H9 (cell line): ENCODE measurements around the gene ZNF821. TPM values are rescaled to one million over a fixed set of nuclear protein-coding genes. Genes with fewer than 3 reads are reported as not detected.

ENCODE experiments used
- DNase-seq: peaks from one replicate; pipeline ENCODE4 v3.0.0-alpha.2; 2017
- H2AFZ ChIP-seq: one replicate; pipeline ENCODE4 v1.6.1; 2013; ENCODE audit warnings: mild to moderate bottlenecking, low read length, control low read depth, moderate library complexity
- H2AK5ac ChIP-seq: 2 replicates; pipeline ENCODE4 v1.6.1; 2013; ENCODE audit warnings: low read length, control low read depth, mixed read lengths; ENCODE audit not compliant: insufficient read length
- H2BK120ac ChIP-seq: one replicate; pipeline ENCODE4 v1.6.1; 2013; ENCODE audit warnings: low read depth, mild to moderate bottlenecking, low read length, control low read depth, inconsistent platforms; ENCODE audit not compliant: poor library complexity, severe bottlenecking
- H2BK12ac ChIP-seq: 2 replicates; pipeline ENCODE4 v1.6.1; 2013; ENCODE audit warnings: low read length, control low read depth, mixed read lengths, low read depth; ENCODE audit not compliant: insufficient read length
- H2BK15ac ChIP-seq: 2 replicates; pipeline ENCODE4 v1.6.1; 2013; ENCODE audit warnings: low read depth, low read length, control low read depth
- H2BK20ac ChIP-seq: one replicate; pipeline ENCODE4 v1.6.1; 2013; ENCODE audit warnings: low read depth, mild to moderate bottlenecking, low read length, control low read depth, inconsistent platforms; ENCODE audit not compliant: poor library complexity, severe bottlenecking
- H2BK5ac ChIP-seq: 2 replicates; pipeline ENCODE4 v1.6.1; 2013; ENCODE audit warnings: low read length, control low read depth, mixed read lengths; ENCODE audit not compliant: insufficient read length
- H3K14ac ChIP-seq: 2 replicates; pipeline ENCODE4 v1.6.1; 2013; ENCODE audit warnings: low read length, control low read depth; ENCODE audit not compliant: insufficient read depth
- H3K18ac ChIP-seq: 2 replicates; pipeline ENCODE4 v1.6.1; 2013; ENCODE audit warnings: low read depth, mild to moderate bottlenecking, mixed read lengths, low read length, control low read depth; ENCODE audit not compliant: insufficient read length
- H3K23ac ChIP-seq: 2 replicates; pipeline ENCODE4 v1.6.1; 2013; ENCODE audit warnings: low read length, control low read depth, mixed read lengths, low read depth; ENCODE audit not compliant: insufficient read length
- H3K23me2 ChIP-seq: 2 replicates; pipeline ENCODE4 v1.6.1; 2013; ENCODE audit warnings: low read depth, mild to moderate bottlenecking, mixed read lengths, low read length, control low read depth; ENCODE audit not compliant: insufficient read length, poor library complexity, severe bottlenecking
- H3K27ac ChIP-seq: 2 replicates; pipeline ENCODE4 v1.5.1; 2013; ENCODE audit warnings: low read length, control low read depth, mixed read lengths, low read depth; ENCODE audit not compliant: insufficient read length
- H3K27me3 ChIP-seq: 2 replicates; pipeline ENCODE4 v1.6.1; 2013; ENCODE audit warnings: low read length, control low read depth, inconsistent platforms; ENCODE audit not compliant: insufficient read depth
- H3K4ac ChIP-seq: 2 replicates; pipeline ENCODE4 v1.6.1; 2013; ENCODE audit warnings: low read depth, mild to moderate bottlenecking, control low read depth, inconsistent platforms, low read length, moderate library complexity
- H3K4me1 ChIP-seq: 2 replicates; pipeline ENCODE4 v1.6.1; 2013; ENCODE audit warnings: low read length, control low read depth, inconsistent platforms; ENCODE audit not compliant: insufficient read depth
- H3K4me2 ChIP-seq: 2 replicates; pipeline ENCODE4 v1.6.1; 2013; ENCODE audit warnings: low read length, control low read depth, mixed read lengths; ENCODE audit not compliant: insufficient read length, insufficient read depth
- H3K56ac ChIP-seq: 2 replicates; pipeline ENCODE4 v1.6.1; 2013; ENCODE audit warnings: low read depth, mild to moderate bottlenecking, mixed read lengths, low read length, control low read depth; ENCODE audit not compliant: insufficient read length
- H3K79me1 ChIP-seq: 2 replicates; pipeline ENCODE4 v1.6.1; 2013; ENCODE audit warnings: low read depth, mild to moderate bottlenecking, moderate library complexity, low read length, control low read depth, inconsistent platforms; ENCODE audit not compliant: insufficient read depth, poor library complexity, severe bottlenecking
- H3K79me2 ChIP-seq: 2 replicates; pipeline ENCODE4 v1.6.1; 2013; ENCODE audit warnings: low read length, control low read depth, inconsistent platforms; ENCODE audit not compliant: insufficient read depth
- H3K9ac ChIP-seq: 2 replicates; pipeline ENCODE4 v1.6.1; 2013; ENCODE audit warnings: low read length, control low read depth, mixed read lengths; ENCODE audit not compliant: insufficient read length; ENCODE audit errors: extremely low read depth
- H3K9me3 ChIP-seq: one replicate; pipeline ENCODE4 v1.6.1; 2013; ENCODE audit warnings: low read depth, low read length, inconsistent platforms; ENCODE audit not compliant: control insufficient read depth
- H3T11ph ChIP-seq: one replicate; pipeline ENCODE4 v1.6.1; 2013; ENCODE audit warnings: mild to moderate bottlenecking, low read length, control low read depth, inconsistent platforms
- H4K20me1 ChIP-seq: one replicate; pipeline ENCODE4 v1.6.1; 2013; ENCODE audit not compliant: control insufficient read depth, insufficient read length, insufficient read depth
- H4K5ac ChIP-seq: 2 replicates; pipeline ENCODE4 v1.6.1; 2013; ENCODE audit warnings: low read depth, mild to moderate bottlenecking, mixed read lengths, low read length, control low read depth; ENCODE audit not compliant: insufficient read length
- H4K8ac ChIP-seq: replicated peaks from 2 replicates; pipeline ENCODE4 v1.6.1; 2013; ENCODE audit warnings: low read length, control low read depth, mixed read lengths, low read depth; ENCODE audit not compliant: insufficient read length
- H4K91ac ChIP-seq: 2 replicates; pipeline ENCODE4 v1.6.1; 2013; ENCODE audit warnings: low read depth, mild to moderate bottlenecking, moderate library complexity, mixed read lengths, low read length, control low read depth; ENCODE audit not compliant: insufficient read length
- H3K27ac Mint-ChIP-seq, 3 experiments: 2 replicates in 2 of 3; 3 replicates in 1 of 3; pipeline ENCODE4 v1.8.0; 2020 to 2021; ENCODE audit warnings: mixed read lengths in 3 of 3, mild to moderate bottlenecking in 1 of 3, moderate library complexity in 1 of 3
- H3K27me3 Mint-ChIP-seq: 2 replicates; pipeline ENCODE4 v1.8.0; 2021; ENCODE audit warnings: low read depth, mild to moderate bottlenecking, moderate library complexity, mixed read lengths
- H3K36me3 Mint-ChIP-seq, 3 experiments: 2 replicates in 2 of 3; 3 replicates in 1 of 3; pipeline ENCODE4 v1.8.0; 2020 to 2021; ENCODE audit warnings: low read depth in 3 of 3, mixed read lengths in 3 of 3; ENCODE audit not compliant: insufficient read depth in 1 of 3
- H3K4me1 Mint-ChIP-seq, 2 experiments: 2 replicates each; pipeline ENCODE4 v1.8.0; 2020; ENCODE audit warnings: mixed read lengths in 2 of 2
- H3K4me3 Mint-ChIP-seq, 2 experiments: 2 replicates in 1 of 2; 3 replicates in 1 of 2; pipeline ENCODE4 v1.8.0; 2020 to 2021; ENCODE audit warnings: mild to moderate bottlenecking in 2 of 2, mixed read lengths in 2 of 2, moderate library complexity in 1 of 2
- H3K9me3 Mint-ChIP-seq, 2 experiments: 2 replicates in 1 of 2; 3 replicates in 1 of 2; pipeline ENCODE4 v1.8.0; 2020; ENCODE audit warnings: mild to moderate bottlenecking in 2 of 2, mixed read lengths in 2 of 2, moderate library complexity in 1 of 2
- CTCF ChIP-seq: fragments of 200-600 bp; sonication (generic); conservative IDR thresholded peaks from 3 replicates; pipeline ENCODE4 v1.8.0; 2021; ENCODE audit warnings: antibody characterized with exemption, mild to moderate bottlenecking
- WGBS: extraction: QIAGEN DNeasy Blood & Tissue Kit; methylation state at CpG from one replicate; pipeline ENCODE4 v1.1.7; 2013; ENCODE audit warnings: missing lambda C conversion rate, low lambda C conversion rate, mixed read lengths; ENCODE audit not compliant: insufficient read length; ENCODE audit errors: extremely low coverage; 5-methylcytosine and 5-hydroxymethylcytosine counted together
- total RNA-seq: library from RNA; stranded (reverse); gene quantifications from 2 replicates; pipeline ENCODE4 v1.2.1, GENCODE V29; 2021

ZNF821 gene
- total RNA-seq, 1 experiment from 2014 or later, result 12.5 TPM

GRCh38 chr16:71853413-71853812 is 30.6 kb downstream of the ZNF821 start:
- H3K27ac ChIP-seq, result no peak overlapping the region
- no peak overlapping the region for H3T11ph ChIP-seq
- no peak overlapping the region for H2BK5ac ChIP-seq
- no CpG with 5 or more reads among the region's 4 CpGs for WGBS
- peaks cover 13 to 57% (median 36%) of the 10 kb centered on the region in 3 experiments; a peak in 6 of 7 replicates for H3K36me3 Mint-ChIP-seq
- H3K23ac ChIP-seq, result no peak overlapping the region
- H4K20me1 ChIP-seq, result no peaks in the 10 kb centered on the region
- H3K9ac ChIP-seq, result no peak overlapping the region
- H3K9me3 ChIP-seq, result no peaks in the 10 kb centered on the region
- H3K56ac ChIP-seq, result no peak overlapping the region
- no peaks in the 10 kb centered on the region; the same call in 1 of the 2 replicates for H3K79me2 ChIP-seq
- H3K27me3 Mint-ChIP-seq, result no peaks in the 10 kb centered on the region; the same call in 1 of the 2 replicates
- no peak overlapping the region for H2BK20ac ChIP-seq
- no peaks in the 10 kb centered on the region for H3K27me3 ChIP-seq
- no peak overlapping the region for H2BK15ac ChIP-seq
- no peak for TF ChIP-seq CTCF
- H3K79me1 ChIP-seq, result no peaks in the 10 kb centered on the region
- H3K27ac Mint-ChIP-seq, result peak overlapping the region in 1 of 3 experiments; percentile 74; a peak in 2 of 7 replicates
- H4K5ac ChIP-seq, result no peak overlapping the region
- H3K4me1 Mint-ChIP-seq, result no peaks in the 10 kb centered on the region
- H2BK120ac ChIP-seq, result no peak overlapping the region
- no peaks in the 10 kb centered on the region for H3K4me1 ChIP-seq
- no peak overlapping the region for H4K91ac ChIP-seq
- H4K8ac ChIP-seq, result no peak overlapping the region
- no peaks in the 10 kb centered on the region for H3K23me2 ChIP-seq
- no peak overlapping the region for H3K4me3 Mint-ChIP-seq
- H3K14ac ChIP-seq, result no peak overlapping the region
- no peak overlapping the region for H3K4me2 ChIP-seq
- H3K18ac ChIP-seq, result no peak overlapping the region
- no peaks in the 10 kb centered on the region for H3K9me3 Mint-ChIP-seq
- H2AK5ac ChIP-seq, result no peak overlapping the region
- no peak overlapping the region for H2BK12ac ChIP-seq
- H2AFZ ChIP-seq, result no peak overlapping the region
- H3K4ac ChIP-seq, result no peak overlapping the region
- no peak for DNase-seq
